Measurements from ENCODE around the gene ADAM10.

Gene ADAM10

DNA sequence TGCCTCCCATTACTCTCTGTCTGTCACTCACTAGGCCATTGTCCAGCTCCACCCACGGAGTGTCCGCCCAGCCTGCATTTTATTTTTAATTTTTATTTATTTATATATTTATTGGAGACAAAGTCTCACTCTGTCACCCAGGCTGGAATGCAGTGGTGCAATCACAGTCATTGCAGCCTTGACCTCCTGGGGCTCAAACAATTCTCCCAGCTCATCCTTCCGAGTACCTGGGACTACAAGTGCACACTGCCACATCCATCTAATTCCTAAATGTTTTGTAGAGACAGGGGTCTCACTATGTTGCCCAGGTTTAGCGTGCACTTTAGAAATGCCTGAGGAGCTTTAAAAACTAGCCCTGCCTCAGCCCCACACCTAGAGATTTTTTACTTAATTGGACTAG, 176.2 kb downstream of the ADAM10 start:
- no peak for DNase-seq

DNA sequence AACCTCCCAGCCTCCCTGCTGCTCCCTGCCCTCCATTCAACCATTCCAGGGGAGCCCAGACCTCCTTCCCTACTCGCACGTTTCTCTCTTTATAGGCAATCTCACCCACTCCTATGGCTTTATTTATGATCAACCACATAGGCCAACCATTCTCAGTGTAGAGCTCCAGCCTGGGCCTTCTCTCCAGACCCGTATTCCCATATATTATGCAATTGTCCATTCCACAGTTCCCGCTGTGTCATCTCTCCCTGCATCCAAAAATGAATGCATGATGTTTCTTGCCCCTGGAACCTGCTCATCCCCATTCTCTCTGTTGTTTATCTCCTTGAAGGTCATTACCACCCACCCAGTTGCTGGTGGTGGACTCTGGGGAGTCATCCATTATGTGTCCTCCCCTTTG, 177.0 kb downstream of the ADAM10 start:
- DNase-seq = no peak

DNA sequence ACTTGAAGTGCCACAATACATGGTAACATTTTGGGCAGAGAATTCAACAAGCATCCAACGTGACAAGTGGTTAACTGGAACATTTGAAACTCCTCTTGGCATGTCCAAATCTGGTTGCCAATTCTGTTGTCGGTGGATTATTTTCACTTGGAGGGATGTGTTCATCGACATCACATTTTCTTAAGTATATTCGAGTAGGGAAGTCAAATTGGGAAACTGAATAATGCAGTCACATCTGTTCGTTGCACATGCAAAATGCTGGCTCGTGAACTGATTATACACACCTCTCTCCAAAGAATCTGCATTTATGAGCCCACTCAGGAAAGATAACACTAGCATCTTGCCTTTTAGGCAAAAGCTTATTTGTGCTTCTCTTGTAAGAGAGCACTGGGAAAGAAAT, 178.0 kb downstream of the ADAM10 start:
- no peak for DNase-seq

GRCh38 chr15:58569455-58569854, 180.1 kb downstream of the ADAM10 start:
- DNase-seq = no peak

DNA sequence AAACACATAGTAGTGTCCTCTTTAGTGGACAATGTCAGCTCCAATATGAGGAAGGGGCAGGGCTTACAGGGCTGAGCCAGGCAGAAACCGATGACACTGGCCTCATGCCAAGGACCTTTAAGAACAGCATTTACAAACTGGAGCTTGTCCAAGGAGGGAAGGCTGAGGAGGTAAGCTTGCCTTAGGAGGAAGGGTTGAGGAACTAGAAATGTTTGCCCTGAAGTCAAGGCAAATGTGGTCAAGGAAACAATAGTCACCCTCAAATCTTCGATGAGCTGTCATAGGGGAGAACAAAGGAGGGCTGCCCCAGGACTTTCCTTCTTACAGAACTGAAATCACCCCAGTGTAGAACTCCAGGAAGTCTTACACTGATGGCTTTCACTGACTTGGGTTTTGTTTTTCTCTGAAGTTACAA, 181.3 kb downstream of the ADAM10 start:
- DNase-seq = peak; percentile 48

DNA sequence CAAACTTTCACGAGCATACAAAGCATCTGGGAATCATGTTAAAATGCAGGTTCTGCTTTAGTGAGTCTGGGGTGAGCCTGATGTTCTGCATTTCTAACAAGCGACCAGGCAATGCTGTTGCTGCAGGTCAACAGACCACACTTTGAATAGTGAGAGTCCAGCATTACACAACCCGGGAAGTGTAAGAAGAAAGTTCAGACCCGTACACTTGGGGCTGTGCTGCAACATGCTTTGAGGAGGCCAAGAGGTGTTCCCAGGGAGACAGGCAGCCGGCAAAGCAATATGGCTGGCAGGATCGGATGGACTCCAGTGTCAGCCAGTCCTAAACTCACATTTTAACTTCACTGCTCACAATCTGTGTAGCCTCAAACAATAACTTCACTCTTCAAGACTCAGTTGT, 183.5 kb downstream of the ADAM10 start:
- no peak for DNase-seq

GRCh38 chr15:58565619-58566018, 183.9 kb downstream of the ADAM10 start:
- no peak for DNase-seq

GRCh38 chr15:58564981-58565380, 184.5 kb downstream of the ADAM10 start:
- peak; percentile 88 for DNase-seq

DNA sequence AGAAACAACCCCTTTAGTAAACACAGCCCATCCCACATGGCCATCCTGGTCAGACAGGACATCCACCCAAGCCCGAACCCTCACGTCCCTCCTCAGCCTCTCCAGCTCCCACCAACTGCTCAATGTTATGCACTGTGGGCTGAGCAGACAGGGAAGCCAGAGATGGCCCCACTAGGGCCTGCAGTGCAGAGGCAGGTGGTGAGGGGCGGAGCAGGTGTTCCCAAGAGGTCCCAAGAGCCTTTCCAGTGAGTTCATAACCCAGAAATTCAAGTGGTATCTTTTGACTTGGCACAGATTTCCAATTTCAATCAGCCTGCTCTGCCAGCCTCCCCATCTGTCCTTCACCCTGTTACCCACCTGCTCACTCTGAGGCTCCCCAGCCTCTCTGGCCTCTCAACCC, 187.4 kb downstream of the ADAM10 start:
- DNase-seq = peak; percentile 99

GRCh38 chr15:58561321-58561720, 188.2 kb downstream of the ADAM10 start:
- DNase-seq = no peak

- no peak for DNase-seq
Measured at GRCh38 chr15:58559904-58560588, 189.5 kb downstream of the ADAM10 start.

DNA sequence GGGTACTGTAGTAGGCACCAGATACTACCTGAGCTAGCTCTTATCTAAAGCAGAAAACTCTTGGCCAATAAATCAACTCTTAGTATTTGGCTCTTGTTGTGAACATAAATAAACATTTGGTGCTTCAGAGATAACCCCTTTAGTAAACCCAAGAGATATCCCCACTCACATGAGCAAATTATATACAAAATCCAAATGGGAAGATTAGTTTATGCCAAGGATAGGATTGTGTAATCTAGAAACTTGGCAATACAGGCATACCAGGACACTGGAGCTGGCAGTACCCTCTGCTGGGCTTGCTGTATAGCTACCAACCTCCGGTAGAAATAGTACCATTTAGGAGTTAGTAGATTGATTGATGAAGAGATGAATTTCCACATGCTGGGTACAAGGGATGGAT, 190.7 kb downstream of the ADAM10 start:
- DNase-seq = no peak

DNA sequence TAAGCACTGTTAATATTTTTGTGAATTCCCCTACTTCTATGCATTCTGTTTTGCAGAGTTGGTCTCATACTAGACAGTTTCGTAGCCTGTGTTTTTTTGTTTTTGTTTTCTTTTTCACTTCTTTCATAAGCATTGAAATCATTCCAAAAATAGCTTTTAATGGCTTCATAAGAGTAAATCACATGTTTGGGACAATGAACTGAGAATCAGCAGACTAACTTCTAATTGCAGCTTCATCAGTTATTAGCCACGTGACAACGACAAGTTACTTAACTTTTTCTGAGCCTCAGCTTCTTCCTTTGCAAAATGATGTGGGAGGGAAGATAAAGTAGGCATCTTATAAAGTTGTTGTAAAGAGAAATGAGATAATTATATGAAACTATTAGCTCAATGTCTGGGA, 193.0 kb downstream of the ADAM10 start:
- DNase-seq = no peak

DNA sequence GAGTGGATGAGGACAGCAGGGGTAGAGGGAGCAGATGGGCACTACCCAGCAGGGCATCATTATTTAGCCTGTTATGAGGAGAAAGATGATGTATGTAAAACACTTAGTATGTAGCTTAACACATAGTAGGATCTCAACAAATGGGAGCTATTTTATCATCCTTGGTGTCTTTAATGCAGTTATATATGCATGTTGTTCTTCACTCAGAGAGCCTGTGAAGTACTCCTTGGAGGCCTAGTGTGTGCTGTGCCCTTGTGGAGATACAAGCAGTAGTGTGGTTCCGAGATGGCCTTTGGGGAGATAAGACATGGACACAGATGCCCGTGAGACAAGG, 193.5 kb downstream of the ADAM10 start:
- no peak for DNase-seq

GRCh38 chr15:58555162-58556027, 194.1 kb downstream of the ADAM10 start:
- DNase-seq = peak; percentile 56

DNA sequence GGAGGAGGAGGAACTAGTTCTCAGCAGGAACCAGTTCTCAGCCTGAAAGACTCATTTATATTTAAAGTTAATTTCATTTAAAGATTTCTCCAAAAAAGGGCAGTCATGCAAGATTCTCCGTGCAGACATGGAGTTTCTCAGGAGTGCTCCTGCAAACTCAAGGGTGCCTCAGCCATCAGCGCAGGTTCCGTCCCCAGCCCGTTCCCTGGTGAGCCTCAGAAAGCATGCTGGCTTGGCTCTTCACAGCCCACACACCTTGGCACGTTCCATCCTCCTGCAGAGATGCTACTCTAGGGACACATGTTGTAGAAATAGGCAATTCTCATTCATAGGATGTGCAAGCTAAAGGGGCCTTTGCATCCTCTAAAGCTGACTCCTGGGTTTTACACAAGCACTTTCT, 194.7 kb downstream of the ADAM10 start:
- DNase-seq = no peak

DNA sequence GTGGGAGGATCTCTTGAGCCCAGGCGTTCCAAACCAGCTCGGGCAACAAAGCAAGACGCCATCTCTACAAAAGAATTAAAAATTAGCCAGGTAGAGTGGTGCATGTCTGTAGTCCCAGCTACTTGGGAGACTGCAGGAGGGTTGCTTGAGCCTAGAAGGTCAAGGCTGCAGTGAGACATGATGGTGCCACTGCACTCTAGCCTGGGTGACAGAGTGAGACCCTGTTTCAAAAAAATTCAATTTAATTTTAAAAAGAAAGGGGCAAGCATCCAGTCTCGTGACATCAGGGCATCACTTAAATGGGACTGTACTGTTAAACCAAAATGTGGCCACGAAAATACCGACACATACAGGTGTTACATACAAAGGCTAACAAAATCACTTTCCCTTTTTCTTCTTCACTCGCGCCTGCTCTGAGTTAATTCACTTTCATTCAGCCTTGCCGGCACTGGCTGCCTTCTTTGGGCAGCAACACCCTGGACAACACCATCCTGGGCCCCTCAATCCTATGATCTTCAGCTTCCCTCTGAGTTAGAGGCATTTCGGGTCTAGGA, 196.1 kb downstream of the ADAM10 start:
- no peak for DNase-seq

DNA sequence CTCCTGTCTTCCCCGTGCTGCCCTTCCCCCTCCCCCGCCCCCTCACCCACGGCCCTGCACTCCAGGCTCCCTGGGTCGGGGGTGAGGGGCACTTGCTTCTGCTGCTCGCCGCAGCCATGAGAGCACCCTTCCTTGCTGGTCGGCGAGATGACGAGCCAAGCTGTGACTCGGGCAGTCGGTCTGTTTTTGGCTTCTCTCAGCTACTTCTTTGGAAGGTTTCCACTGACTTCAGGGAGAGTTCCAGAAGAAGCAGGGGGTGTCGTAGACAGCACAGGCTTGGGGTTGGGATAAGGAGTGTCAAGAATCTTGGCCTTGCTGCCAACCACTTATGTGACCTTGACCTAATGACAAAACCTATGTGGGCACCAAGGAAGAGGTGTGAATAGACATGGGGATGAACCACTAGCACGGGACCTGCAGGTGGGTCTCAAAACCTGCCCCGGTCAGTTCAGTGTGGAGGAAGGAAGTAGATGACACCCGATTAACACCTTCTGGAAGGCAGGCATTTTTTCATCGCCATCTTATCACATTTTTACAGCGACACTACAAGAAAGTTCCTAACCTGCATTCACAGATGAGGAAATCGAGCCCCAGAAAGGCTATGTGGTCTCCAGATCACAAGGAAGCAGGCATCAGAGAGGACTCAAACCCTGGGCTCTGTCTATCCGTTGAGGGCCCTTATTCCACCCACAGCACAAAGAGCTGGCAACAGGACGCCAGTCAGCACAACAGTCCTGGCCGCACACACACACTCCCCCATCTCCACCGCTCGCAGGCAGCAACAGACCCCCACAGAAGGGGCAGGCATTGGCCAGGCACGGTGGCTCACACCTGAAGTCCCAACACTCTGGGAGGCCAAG, 196.8 kb downstream of the ADAM10 start:
- no peak for DNase-seq

DNA sequence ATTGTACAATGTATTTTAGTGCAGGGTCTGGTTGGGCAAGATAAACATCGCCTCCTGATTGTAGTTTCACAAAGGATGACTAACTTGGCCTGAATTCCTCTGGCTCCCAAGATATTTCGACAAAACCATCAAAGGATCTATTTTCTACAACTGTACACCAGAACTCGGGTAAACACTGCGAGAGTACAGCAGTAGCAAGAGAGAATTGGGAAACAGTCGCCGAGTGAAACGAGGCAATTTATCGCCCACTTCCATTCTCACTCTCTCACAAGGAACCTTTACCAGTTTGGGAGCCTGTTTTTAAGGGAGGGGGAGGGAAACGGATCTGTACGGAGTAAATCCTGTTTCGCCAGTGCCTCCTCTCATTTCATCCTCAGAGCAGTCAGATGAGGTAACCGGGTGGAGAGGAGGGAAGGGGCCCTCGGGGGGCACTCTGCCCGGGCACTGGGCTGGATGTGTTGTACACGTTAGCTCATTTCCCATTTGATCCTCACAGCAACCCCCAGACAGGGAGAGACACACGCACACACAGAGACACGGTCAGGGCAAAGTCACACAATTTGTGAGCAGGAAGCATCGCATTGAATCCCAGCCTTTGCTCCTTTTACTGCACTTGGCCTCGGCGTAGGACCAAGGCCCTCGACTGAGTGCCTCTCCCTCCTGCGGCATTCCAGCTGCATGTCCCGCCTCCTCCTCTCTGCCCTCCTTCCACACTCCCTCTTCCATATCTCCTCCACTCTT, 197.6 kb downstream of the ADAM10 start:
- no peak for DNase-seq

DNA sequence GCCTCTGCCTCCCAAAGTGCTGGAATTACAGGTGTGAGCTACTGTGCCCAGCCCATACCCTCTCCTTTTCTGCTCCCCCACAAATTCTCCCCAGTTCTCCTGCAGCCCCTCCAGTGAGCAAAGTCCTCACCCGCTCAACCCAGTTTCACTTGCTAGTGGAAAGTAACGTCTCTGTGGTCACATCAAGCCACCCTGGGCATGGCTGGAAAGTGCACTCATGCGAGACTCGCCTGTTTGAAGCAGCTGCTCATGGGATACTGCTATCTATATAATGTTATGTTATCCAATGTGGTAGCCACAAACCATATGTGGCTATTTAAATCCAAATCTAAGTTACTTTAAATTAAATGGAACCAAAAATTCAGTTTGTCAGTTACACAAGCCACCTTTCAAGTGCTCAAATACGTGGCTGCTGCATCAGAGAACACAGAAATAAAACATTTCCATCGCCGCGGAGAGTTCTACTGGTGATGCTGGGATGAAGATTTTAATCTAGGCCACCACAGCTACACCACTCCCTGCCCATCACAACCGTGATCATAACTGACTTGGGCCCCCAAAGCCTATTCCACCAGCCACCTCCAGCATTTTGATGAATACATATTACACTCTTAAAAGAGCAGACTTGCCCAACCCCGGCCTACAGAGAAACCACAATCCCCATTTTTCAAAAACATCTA, 198.3 kb downstream of the ADAM10 start:
- no peak for DNase-seq

DNA sequence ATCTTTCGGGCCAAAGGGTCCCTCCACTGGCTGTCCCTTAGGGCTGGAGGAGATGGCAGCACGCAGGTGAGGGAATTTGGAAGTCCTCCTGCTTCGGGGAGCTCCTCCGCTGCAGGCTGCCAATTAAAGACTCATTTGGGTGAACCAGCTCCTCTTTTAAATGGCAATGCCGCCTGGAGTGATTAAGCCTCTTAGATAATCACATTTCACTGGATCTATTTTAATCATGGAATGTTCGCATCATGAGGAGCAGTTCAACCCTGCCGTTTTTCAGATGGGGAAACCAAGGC, 199.8 kb downstream of the ADAM10 start:
- DNase-seq = no peak

Measured in NCI-H2171 treated with DMSO at 0.1 percent for 48 hours (cell line).